ENCODE data around the gene MAST4. TPM values are rescaled to one million over a fixed set of nuclear protein-coding genes. Genes with fewer than 3 reads are reported as not detected.

Gene MAST4
- polyA plus RNA-seq, 1 experiment: 11.6 TPM

DNA sequence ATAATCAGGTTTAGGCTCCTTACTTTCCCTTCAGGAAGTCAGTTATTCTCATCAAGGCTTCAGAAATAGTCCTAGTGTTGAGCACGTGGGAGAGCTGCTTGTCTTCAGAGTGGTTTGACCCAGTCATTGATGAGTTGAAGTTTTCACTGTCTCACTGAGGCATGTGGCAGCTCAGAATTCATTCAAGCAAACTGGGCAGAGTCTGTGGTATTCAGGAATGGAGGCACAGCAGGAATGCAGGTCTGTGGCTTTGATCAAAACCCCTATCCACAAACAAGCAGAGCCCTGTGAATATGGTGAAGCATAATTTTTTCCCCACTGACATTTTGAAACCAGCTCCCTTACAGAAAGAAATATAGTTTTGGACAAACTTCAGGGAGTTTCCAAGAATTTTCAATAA, 393.1 kb downstream of the MAST4 start:
- DNase-seq (ENCODE audit: low read depth, low spot score): no peak
- no peak overlapping the region for H3K27ac ChIP-seq (ENCODE audit: low read depth, low read length)
- ChIA-PET CTCF (interaction anchor here (1.4 to 8.9 kb wide), 5 partner anchors 10 to 160 kb away, joined by 3 to 111 read pairs (median 27); no protein-coding TSS in a partner anchor), POLR2A (no interaction called here)
- TF ChIP-seq, protein P1, sequence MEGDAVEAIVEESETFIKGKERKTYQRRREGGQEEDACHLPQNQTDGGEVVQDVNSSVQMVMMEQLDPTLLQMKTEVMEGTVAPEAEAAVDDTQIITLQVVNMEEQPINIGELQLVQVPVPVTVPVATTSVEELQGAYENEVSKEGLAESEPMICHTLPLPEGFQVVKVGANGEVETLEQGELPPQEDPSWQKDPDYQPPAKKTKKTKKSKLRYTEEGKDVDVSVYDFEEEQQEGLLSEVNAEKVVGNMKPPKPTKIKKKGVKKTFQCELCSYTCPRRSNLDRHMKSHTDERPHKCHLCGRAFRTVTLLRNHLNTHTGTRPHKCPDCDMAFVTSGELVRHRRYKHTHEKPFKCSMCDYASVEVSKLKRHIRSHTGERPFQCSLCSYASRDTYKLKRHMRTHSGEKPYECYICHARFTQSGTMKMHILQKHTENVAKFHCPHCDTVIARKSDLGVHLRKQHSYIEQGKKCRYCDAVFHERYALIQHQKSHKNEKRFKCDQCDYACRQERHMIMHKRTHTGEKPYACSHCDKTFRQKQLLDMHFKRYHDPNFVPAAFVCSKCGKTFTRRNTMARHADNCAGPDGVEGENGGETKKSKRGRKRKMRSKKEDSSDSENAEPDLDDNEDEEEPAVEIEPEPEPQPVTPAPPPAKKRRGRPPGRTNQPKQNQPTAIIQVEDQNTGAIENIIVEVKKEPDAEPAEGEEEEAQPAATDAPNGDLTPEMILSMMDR (IDR thresholded peaks at IDR 0.05; ENCODE audit: low read depth, low read length): no peak
- H3K27me3 ChIP-seq (ENCODE audit: control insufficient read depth, insufficient read depth, low read length): no peaks in the 10 kb centered on the region
- no peaks in the 10 kb centered on the region for H3K9me3 ChIP-seq (ENCODE audit: control insufficient read depth, insufficient read depth, low read length)
- no peak overlapping the region for H3K4me3 ChIP-seq (ENCODE audit: low read depth, low read length)

DNA sequence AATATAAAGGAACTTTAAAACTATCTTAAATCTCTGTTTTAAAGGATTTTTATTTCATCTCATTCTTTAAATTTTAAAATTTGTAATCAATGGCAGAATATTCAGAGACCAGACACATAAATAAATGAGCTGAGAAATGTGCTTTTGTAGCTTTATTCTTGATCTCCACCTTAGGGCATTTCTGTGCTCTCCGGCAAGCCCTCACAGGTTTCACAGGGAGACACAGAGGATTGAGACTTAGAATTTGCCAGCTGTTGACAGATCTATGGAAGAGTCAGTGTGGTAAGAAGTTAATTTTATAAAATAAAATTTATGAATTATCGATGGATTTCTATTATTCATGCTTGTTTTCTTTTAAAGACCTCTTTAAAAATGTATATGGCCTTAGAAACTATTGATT, 393.6 kb downstream of the MAST4 start:
- no peaks in the 10 kb centered on the region for H3K9me3 ChIP-seq (ENCODE audit: control insufficient read depth, insufficient read depth, low read length)
- no peak overlapping the region for H3K4me3 ChIP-seq (ENCODE audit: low read depth, low read length)
- no peak overlapping the region for H3K27ac ChIP-seq (ENCODE audit: low read depth, low read length)
- TF ChIP-seq, protein P1 (IDR thresholded peaks at IDR 0.05; ENCODE audit: low read depth, low read length): no peak
- no peak for DNase-seq (ENCODE audit: low read depth, low spot score)
- no peaks in the 10 kb centered on the region for H3K27me3 ChIP-seq (ENCODE audit: control insufficient read depth, insufficient read depth, low read length)
- ChIA-PET CTCF (interaction anchor here (1.1 to 8.9 kb wide), 5 partner anchors 10 to 160 kb away, joined by 3 to 111 read pairs (median 19); no protein-coding TSS in a partner anchor), POLR2A (no interaction called here)

DNA sequence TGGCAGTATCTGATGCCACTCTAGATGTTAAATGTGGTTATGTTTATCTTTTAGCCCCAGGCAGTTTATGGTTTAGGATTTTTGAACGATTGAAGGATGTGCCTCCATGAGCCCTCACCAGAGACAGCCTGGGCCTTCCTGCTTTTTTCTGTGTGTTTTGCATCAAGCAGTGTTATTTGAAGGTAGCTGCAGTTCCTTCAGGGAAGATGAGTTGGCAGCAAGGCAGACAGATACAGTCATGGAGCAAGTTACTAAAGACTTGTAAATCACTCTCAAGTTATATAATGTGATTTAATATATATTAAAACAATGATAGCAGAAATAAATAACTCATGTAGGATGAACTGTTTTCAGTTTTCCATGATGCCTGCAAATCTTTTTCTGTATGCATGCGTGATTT, 395.6 kb downstream of the MAST4 start:
- H3K27ac ChIP-seq (ENCODE audit: low read depth, low read length): no peak overlapping the region
- H3K9me3 ChIP-seq (ENCODE audit: control insufficient read depth, insufficient read depth, low read length): no peaks in the 10 kb centered on the region
- no peak for DNase-seq (ENCODE audit: low read depth, low spot score)
- ChIA-PET CTCF (interaction anchor here (0.6 to 8.9 kb wide), 2 partner anchors 32 to 158 kb away, joined by 3 to 111 read pairs; no protein-coding TSS in a partner anchor), POLR2A (no interaction called here)
- H3K27me3 ChIP-seq (ENCODE audit: control insufficient read depth, insufficient read depth, low read length): no peaks in the 10 kb centered on the region
- H3K4me3 ChIP-seq (ENCODE audit: low read depth, low read length): no peak overlapping the region
- TF ChIP-seq, protein P1 (IDR thresholded peaks at IDR 0.05; ENCODE audit: low read depth, low read length): no peak

DNA sequence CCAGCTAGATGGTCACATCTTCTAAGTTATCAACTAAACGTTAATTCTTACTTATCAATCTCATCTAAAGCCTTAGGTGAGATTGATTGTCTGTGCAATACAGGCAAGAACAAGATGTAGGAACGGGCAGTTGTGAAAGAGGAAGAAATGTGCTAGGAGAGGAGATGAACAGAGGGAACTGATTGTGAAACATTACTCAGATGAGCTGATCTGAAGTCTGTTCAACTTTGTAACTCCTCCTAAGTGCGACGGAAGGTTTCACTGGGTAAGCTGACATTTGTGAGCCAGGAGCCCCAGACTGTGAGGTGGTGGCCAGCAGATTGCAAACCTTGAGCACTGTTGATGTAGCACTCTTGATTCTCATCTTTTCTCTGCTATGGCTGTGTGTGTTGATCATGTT, 396.4 kb downstream of the MAST4 start:
- ChIA-PET POLR2A (no interaction called here), CTCF (interaction anchor here (8.9 kb wide), 1 partner anchor 157 kb away, joined by 111 read pairs; no protein-coding TSS in a partner anchor)
- TF ChIP-seq, protein P1 (IDR thresholded peaks at IDR 0.05; ENCODE audit: low read depth, low read length): no peak
- DNase-seq (ENCODE audit: low read depth, low spot score): no peak
- H3K9me3 ChIP-seq (ENCODE audit: control insufficient read depth, insufficient read depth, low read length): no peaks in the 10 kb centered on the region
- H3K27me3 ChIP-seq (ENCODE audit: control insufficient read depth, insufficient read depth, low read length): no peaks in the 10 kb centered on the region
- no peak overlapping the region for H3K27ac ChIP-seq (ENCODE audit: low read depth, low read length)
- no peak overlapping the region for H3K4me3 ChIP-seq (ENCODE audit: low read depth, low read length)

DNA sequence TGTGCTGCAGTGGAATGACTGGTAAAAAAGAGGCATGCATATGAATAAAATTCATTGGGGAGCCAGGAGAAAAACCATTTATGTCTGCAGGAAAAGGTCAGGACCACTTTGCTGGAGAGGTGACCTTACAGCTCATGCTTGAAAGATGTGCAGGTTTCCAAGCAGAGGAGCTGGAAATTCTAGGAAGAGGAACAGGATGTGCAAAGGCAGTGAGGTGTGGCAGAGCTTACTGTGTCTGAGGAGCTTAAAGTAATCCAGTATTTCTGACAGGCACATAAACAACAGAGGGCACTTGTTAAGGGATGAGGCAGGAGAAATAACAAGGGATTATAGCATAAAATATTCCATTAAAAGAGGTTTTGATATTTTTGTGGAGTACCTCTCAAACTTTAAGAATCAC, 397.3 kb downstream of the MAST4 start:
- Histone ChIP-seq H3K9me3 (ENCODE audit: control insufficient read depth, insufficient read depth, low read length) (no peaks in the 10 kb centered on the region), H3K4me3 (ENCODE audit: low read depth, low read length) (no peak overlapping the region), H3K27ac (ENCODE audit: low read depth, low read length) (no peak overlapping the region), H3K27me3 (ENCODE audit: control insufficient read depth, insufficient read depth, low read length) (no peaks in the 10 kb centered on the region)
- TF ChIP-seq, protein P1 (IDR thresholded peaks at IDR 0.05; ENCODE audit: low read depth, low read length): no peak
- DNase-seq (ENCODE audit: low read depth, low spot score): no peak
- ChIA-PET CTCF (interaction anchor here (0.6 to 8.9 kb wide), 2 partner anchors 144 to 156 kb away, joined by 3 to 111 read pairs; no protein-coding TSS in a partner anchor), POLR2A (no interaction called here)
